ENCODE results near the gene MAP1LC3B2. TPM values are rescaled to one million over a fixed set of nuclear protein-coding genes. Genes with fewer than 3 reads are reported as not detected.
"Not testable (repeated sequence)": the region's sequence is repeated elsewhere in the genome, so short reads cannot be mapped to it uniquely, and the experiment has no call there.

The MAP1LC3B2 gene
- total RNA-seq, 4 donors from 2014 or later: 3.5 to 13.9 (median 5.6) TPM; not detected in 1

DNA sequence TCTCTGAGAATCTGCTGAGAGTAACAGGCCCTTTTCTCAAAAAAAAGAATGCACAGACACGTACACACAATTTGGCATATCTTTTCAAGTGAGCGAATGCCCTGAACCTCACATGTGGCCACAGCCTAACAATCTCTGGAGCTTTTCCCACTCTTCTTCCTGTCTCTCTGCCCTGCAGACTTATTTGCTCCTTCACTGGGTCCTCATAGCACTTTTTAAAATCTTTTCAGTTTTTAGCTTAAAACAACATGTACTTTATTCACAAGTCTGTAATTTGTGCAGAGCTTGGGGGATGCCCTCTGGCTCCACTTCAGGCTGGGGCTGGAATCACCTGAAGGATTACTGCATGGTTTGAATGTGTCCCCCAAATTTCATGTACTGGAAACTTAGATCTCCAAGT lies 9.0 kb downstream of the MAP1LC3B2 start:
- H3K27me3 ChIP-seq: no peaks in the 10 kb centered on the region
- H3K27ac ChIP-seq: no peak overlapping the region
- DNase-seq (ENCODE audit: low spot score in 2 of 2): no peak
- H3K4me1 ChIP-seq: peaks cover 9% of the 10 kb centered on the region
- TF ChIP-seq CTCF (IDR thresholded peaks at IDR 0.05) (no peak), POLR2A (IDR thresholded peaks at IDR 0.05) (no peak), EP300 (IDR thresholded peaks at IDR 0.05) (no peak), POLR2AphosphoS5 (IDR thresholded peaks at IDR 0.05) (no peak)
- no peak overlapping the region for H3K4me3 ChIP-seq
- no peaks in the 10 kb centered on the region for H3K9me3 ChIP-seq
- 84% methylated on average over 2 of the region's 2 CpGs for WGBS
- H3K36me3 ChIP-seq: no peaks in the 10 kb centered on the region

GRCh38 chr12:116571089-116571488 lies 11.9 kb downstream of the MAP1LC3B2 start:
- Histone ChIP-seq H3K27me3 (no peaks in the 10 kb centered on the region), H3K36me3 (no peaks in the 10 kb centered on the region), H3K4me1 (no peaks in the 10 kb centered on the region), H3K4me3 (no peak overlapping the region), H3K27ac (no peak overlapping the region), H3K9me3 (no peaks in the 10 kb centered on the region)
- TF ChIP-seq POLR2A (IDR thresholded peaks at IDR 0.05) (no peak), CTCF (IDR thresholded peaks at IDR 0.05) (no peak), POLR2AphosphoS5 (IDR thresholded peaks at IDR 0.05) (no peak), EP300 (IDR thresholded peaks at IDR 0.05) (no peak)
- DNase-seq (ENCODE audit: low spot score in 2 of 2): no peak
- 91% methylated on average over 2 of the region's 2 CpGs for WGBS

DNA sequence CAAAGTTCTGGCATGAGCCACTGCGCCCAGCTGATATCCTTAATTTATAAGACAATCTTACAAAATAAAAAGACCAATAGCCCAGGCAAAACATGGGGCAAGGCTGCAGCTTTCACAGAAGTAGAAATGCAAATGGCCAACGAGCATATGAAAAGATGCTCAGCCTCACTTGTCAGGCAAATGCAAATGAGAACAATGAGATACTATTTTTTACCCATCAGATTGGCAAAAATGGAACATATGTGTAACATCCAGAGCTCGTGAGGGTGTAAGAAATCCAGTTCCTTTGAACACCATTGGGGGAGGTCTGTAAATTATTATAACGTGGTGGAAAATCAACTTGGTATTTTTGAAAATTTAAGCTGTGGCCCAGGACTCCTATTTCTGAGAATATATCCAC lies 14.6 kb downstream of the MAP1LC3B2 start:
- TF ChIP-seq CTCF (IDR thresholded peaks at IDR 0.05) (no peak), POLR2AphosphoS5 (IDR thresholded peaks at IDR 0.05) (no peak), EP300 (IDR thresholded peaks at IDR 0.05) (no peak), POLR2A (IDR thresholded peaks at IDR 0.05) (no peak)
- H3K4me1 ChIP-seq: no peaks in the 10 kb centered on the region
- H3K9me3 ChIP-seq: no peaks in the 10 kb centered on the region
- H3K27me3 ChIP-seq: no peaks in the 10 kb centered on the region
- H3K27ac ChIP-seq: no peak overlapping the region
- H3K36me3 ChIP-seq: no peaks in the 10 kb centered on the region
- DNase-seq (ENCODE audit: low spot score in 2 of 2): no peak
- WGBS: 79% methylated on average over 4 of the region's 4 CpGs
- no peak overlapping the region for H3K4me3 ChIP-seq

GRCh38 chr12:116575754-116576153 lies 16.6 kb downstream of the MAP1LC3B2 start:
- 96% methylated on average over 23 of the region's 24 CpGs for WGBS
- not testable (repeated sequence) for DNase-seq (ENCODE audit: low spot score in 2 of 2)

GRCh38 chr12:116577154-116577561 lies 18.0 kb downstream of the MAP1LC3B2 start:
- H3K9me3 ChIP-seq: no peaks in the 10 kb centered on the region
- 77% methylated on average over 4 of the region's 4 CpGs for WGBS
- no peak overlapping the region for H3K4me3 ChIP-seq
- TF ChIP-seq CTCF (IDR thresholded peaks at IDR 0.05): no peak
- H3K4me1 ChIP-seq: no peaks in the 10 kb centered on the region
- no peak for DNase-seq (ENCODE audit: low spot score in 2 of 2)
- H3K27ac ChIP-seq: no peak overlapping the region
- no peaks in the 10 kb centered on the region for H3K36me3 ChIP-seq
- no peaks in the 10 kb centered on the region for H3K27me3 ChIP-seq

More at GRCh38 chr12:116575754-116576153, 16.6 kb downstream of the MAP1LC3B2 start:
- not testable (repeated sequence) for H3K9me3 ChIP-seq, H3K27ac ChIP-seq, H3K36me3 ChIP-seq, H3K4me3 ChIP-seq, H3K4me1 ChIP-seq, H3K27me3 ChIP-seq

DNA sequence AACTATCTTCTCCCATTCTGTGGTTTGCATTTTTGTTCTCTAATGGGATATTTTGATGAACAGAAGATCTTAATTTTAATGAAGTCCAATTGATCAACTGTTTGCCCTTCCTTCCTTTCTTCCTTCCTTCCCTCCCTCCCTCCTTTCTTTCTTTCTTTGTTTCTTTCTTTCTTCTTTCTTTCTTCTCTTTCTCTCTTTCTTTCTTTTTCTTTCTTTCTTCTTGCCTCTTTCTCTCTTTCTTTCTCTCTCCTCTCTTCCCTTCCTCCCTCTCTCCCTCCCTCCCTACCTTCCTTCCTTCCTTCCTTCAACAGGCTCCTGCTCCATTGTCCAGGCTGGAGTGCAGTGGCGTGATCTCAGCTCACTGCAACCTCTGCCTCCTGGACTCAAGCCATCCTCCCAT lies 18.9 kb downstream of the MAP1LC3B2 start:
- 94% methylated on average over 1 of the region's 1 CpG for WGBS
- no peak overlapping the region for H3K4me3 ChIP-seq
- H3K4me1 ChIP-seq: no peaks in the 10 kb centered on the region
- no peaks in the 10 kb centered on the region for H3K36me3 ChIP-seq
- no peak for DNase-seq (ENCODE audit: low spot score in 2 of 2)
- TF ChIP-seq POLR2A (IDR thresholded peaks at IDR 0.05) (no peak), POLR2AphosphoS5 (IDR thresholded peaks at IDR 0.05) (no peak), CTCF (IDR thresholded peaks at IDR 0.05) (no peak)
- H3K9me3 ChIP-seq: no peaks in the 10 kb centered on the region
- H3K27me3 ChIP-seq: no peaks in the 10 kb centered on the region
- no peak overlapping the region for H3K27ac ChIP-seq
